NCI-H526 treated with DMSO at 0.1 percent for 48 hours (cell line): Measurements from ENCODE around the gene DOCK3.
"Not testable (repeated sequence)": the region's sequence is repeated elsewhere in the genome, so short reads cannot be mapped to it uniquely, and the experiment has no call there.

Experiments used
- DNase-seq: peaks from one replicate; lab custom pipeline; 2025; lab: John Stamatoyannopoulos, UW

Gene DOCK3

GRCh38 chr3:50676031-50676705 is 1.4 kb downstream of the DOCK3 start:
- DNase-seq: no peak

- no peak for DNase-seq
Observed at GRCh38 chr3:50687127-50687751, 12.5 kb downstream of the DOCK3 start.

- no peak for DNase-seq
Observed at GRCh38 chr3:50687916-50688315, 13.2 kb downstream of the DOCK3 start.

- not testable (repeated sequence) for DNase-seq
Observed at GRCh38 chr3:50688602-50689001, 13.9 kb downstream of the DOCK3 start.

GRCh38 chr3:50689558-50689957 is 14.8 kb downstream of the DOCK3 start:
- DNase-seq: no peak

DNA sequence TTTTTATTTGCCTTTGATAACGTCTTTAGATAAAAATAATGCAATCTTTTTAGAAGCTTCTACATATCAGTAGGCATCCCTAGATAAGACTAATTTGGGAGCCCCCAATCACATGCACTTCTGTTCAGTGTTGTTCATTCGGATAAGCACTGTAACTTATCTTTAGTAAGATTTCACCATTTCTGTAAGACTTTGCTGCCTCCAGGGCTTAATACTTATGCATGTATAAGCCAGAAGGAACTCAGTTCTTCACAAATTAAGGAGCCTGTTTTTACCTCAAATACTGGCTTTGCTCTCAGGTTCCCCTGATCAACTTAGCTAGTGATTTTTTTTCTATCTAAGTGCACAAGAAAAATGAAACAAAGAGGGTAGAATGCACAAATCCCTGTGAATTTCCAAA is 20.3 kb downstream of the DOCK3 start:
- DNase-seq: no peak

DNA sequence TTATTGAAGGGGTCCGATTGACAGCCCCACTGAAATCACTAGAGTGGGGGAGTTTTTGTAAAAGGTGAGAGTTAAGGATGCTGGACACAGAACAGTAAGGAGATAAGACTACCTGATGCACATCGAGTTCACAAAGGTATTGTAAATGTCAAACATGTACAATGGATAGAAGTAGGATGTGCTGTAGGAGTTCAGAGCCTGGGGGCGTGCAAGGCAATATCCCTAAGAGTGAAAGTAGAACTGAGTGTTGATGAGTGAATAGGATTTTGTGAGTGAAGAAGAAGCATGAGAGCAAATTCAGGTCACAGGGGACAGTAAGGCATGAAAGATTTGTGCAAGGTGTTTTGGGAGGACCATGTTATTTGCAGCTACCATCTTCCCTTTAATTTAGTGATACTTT is 21.5 kb downstream of the DOCK3 start:
- DNase-seq: no peak

DNA sequence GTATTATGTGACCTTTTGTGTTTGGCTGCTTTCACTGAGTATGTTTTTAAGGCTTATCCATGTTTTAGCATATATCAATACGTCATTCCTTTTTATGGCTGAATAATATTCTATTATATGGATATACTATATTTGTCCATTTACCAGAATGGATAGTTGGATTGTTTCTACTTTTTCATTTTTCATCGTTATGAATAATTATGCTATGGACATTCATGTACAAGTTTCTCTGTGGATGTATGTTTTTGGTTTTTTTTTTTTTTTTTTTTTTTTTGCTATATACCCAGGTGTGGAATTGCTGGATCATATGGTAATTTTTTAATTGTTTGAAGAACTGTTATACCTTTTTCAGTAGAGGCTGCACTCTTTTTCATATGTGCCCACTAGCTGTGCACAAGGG is 23.5 kb downstream of the DOCK3 start:
- DNase-seq: no peak

DNA sequence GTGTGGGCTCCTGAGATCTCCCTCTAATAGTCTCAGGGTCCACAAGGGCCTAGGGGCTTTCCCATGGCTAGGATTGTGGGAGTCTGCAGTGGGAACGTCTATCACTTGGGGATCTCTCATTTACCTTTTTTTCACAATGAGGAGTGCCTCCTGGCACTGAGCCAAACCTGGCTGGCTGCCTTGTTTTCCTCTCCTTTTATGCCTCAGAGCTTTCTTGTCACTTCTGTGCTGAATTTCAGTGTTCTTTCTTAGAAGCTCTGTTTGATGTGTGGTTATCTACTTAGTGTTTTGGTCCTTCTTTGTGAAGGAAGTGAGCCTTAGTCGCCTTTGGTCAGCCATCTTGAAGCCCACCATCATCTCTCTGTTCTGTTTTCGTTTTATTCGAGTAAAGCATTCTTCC is 33.9 kb downstream of the DOCK3 start:
- DNase-seq: no peak

GRCh38 chr3:50714946-50715345 is 40.2 kb downstream of the DOCK3 start:
- DNase-seq: no peak

DNA sequence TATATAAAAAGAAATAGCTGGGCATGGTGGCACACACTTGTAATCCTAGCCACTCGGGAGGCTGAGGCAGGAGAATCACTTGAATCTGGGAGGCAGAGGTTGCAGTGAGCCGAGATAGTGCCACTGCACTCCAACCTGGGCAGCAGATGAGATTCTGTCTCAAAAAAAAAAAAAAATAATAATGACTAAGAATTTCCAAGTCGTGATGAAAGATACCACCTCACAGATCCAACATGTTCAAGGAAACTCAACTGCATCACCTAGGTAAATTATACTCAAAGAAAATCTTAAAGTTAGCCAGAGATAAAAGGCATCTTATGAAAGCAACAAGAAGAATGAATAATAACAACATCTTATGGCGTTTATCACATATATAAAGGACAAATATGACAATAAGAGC is 50.1 kb downstream of the DOCK3 start:
- DNase-seq: no peak

GRCh38 chr3:50734985-50735384 is 60.3 kb downstream of the DOCK3 start:
- no peak for DNase-seq

- DNase-seq: no peak
Observed at GRCh38 chr3:50737193-50737905, 62.6 kb downstream of the DOCK3 start.

- no peak for DNase-seq
Observed at GRCh38 chr3:50737906-50738598, 63.3 kb downstream of the DOCK3 start.

GRCh38 chr3:50743643-50744042 is 68.9 kb downstream of the DOCK3 start:
- DNase-seq: no peak

DNA sequence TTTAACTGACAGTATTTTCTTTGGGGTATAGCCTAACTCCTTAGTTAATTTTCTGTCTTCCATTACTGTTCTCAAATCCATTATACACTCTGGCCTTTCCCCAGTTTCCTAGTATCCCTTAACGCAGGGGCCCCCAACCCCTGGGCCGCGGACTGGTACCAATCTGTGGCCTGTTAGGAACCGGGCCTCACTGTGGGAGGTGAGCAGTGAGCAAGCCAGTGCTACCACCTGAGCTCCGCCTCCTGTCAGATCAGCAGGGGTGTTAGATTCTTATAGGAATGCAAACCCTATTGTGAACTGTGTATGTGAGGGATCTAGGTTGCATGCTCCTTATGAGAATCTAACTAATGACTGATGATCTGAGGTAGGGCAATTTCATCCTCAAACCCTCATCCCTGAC is 75.1 kb downstream of the DOCK3 start:
- DNase-seq: no peak

DNA sequence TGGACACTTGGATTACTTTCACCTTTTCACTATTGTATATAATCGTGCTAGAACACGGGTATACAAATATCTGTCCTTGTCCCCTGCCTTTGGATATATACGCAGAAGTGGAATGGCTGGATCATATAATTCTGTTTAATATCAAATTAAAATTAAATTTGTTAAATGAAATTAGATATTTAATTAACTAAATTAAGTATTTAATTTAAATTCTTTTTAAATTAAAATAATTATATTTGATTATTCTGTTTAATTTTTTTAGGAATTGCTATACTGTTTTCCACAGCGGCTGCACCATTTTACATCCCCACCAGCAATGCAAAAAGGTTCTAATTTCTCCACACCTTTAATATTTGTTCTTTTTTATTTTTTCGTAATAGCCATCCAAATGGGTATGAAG is 84.3 kb downstream of the DOCK3 start:
- no peak for DNase-seq

- DNase-seq: no peak
Observed at GRCh38 chr3:50777680-50778079, 103.0 kb downstream of the DOCK3 start.

DNA sequence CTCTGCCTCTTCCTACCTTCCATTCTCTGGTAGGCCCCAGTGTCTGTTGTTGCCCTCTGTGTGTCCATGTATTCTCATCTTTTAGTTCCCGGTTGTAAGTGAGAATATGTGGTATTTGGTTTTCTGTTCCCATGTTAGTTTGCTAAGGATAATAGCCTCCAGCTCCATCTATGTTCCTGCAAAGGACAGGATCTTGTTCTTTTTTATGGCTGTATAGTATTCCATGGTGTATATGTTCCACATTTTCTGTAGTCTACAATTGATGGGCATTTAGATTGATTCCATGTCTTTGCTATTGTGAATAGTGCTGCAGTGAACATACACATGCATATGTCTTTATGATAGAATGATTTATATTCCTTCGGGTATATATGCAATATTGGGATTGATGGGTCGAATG is 107.0 kb downstream of the DOCK3 start:
- not testable (repeated sequence) for DNase-seq

- no peak for DNase-seq
Observed at GRCh38 chr3:50786631-50787030, 111.9 kb downstream of the DOCK3 start.

GRCh38 chr3:50790894-50791293 is 116.2 kb downstream of the DOCK3 start:
- not testable (repeated sequence) for DNase-seq

GRCh38 chr3:50792568-50792967 is 117.8 kb downstream of the DOCK3 start:
- DNase-seq: no peak

DNA sequence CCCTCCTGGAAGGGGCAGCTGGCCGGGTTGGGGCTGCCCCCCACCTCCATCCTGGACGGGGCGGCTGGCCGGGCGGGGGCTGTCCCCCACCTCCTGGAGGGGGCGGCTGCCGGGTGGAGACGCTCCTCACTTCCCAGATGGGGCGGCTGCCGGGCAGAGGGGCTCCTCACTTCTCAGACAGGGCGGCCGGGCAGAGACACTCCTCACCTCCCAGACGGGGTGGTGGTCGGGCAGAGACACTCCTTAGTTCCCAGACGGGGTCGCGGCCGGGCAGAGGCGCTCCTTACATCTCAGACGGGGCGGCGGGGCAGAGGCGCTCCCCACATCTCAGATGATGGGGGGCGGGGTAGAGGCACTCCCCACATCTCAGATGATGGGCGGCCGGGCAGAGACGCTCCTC is 129.1 kb downstream of the DOCK3 start:
- not testable (repeated sequence) for DNase-seq
